Upper lobe of left lung (tissue), 6 donors: ENCODE data around the gene SKOR2. TPM values are rescaled to one million over a fixed set of nuclear protein-coding genes. Genes with fewer than 3 reads are reported as not detected.
"Not testable (repeated sequence)": the region's sequence is repeated elsewhere in the genome, so short reads cannot be mapped to it uniquely, and the experiment has no call there.

ENCODE experiments used
- ATAC-seq, 2 donors: fragments of 200-7000 bp; cut with Tn5 transposase; one replicate each; pipeline ENCODE4 v1.9.1; 2022; ENCODE audit warnings: mild to moderate bottlenecking in 2 of 2, moderate library complexity in 2 of 2; ENCODE audit not compliant: low FRiP score in 2 of 2
- DNase-seq, 2 donors: peaks; one replicate each; pipeline ENCODE4 v3.0.0-alpha.2; 2019 to 2020
- H3K27ac ChIP-seq, 4 donors: fragments of 200-600 bp; sonication (generic); one replicate each; pipeline ENCODE4 v1.5.1; 2016 to 2019
- H3K27me3 ChIP-seq, 4 donors: fragments of 200-600 bp; sonication (generic); one replicate each; pipeline ENCODE4 v1.5.1; 2017 to 2019
- H3K36me3 ChIP-seq, 4 donors: fragments of 200-600 bp; sonication (generic); one replicate each; pipeline ENCODE4 v1.5.1; 2016 to 2019
- H3K4me1 ChIP-seq, 4 donors: fragments of 200-600 bp; sonication (generic); one replicate each; pipeline ENCODE4 v1.5.1; 2018 to 2019
- H3K4me3 ChIP-seq, 4 donors: fragments of 200-600 bp; sonication (generic); one replicate each; pipeline ENCODE4 v1.5.1; 2017 to 2019; ENCODE audit warnings: mild to moderate bottlenecking in 2 of 4, moderate library complexity in 1 of 4
- H3K9me3 ChIP-seq, 4 donors: fragments of 200-600 bp; sonication (generic); one replicate each; pipeline ENCODE4 v1.5.1; 2018 to 2019
- CTCF ChIP-seq, 6 experiments: fragments of 450-650 bp in 4 of 6; fragments of 200-600 bp in 2 of 6; sonication (generic) in 2 of 6; IDR thresholded peaks; one replicate each; pipeline ENCODE4 v1.5.1; 2016 to 2019; ENCODE audit warnings: antibody characterized with exemption in 6 of 6
- EP300 ChIP-seq, 4 donors: sonication (generic); formaldehyde crosslinking; IDR thresholded peaks; one replicate each; pipeline ENCODE4 v1.5.1; 2017; ENCODE audit warnings: antibody characterized with exemption in 4 of 4, control low read depth in 2 of 4
- POLR2A ChIP-seq, 4 donors: fragments of 450-650 bp; IDR thresholded peaks; one replicate each; pipeline ENCODE4 v1.5.1; 2016 to 2017; ENCODE audit warnings: antibody characterized with exemption in 4 of 4, mild to moderate bottlenecking in 2 of 4
- POLR2AphosphoS5 ChIP-seq, 2 donors: sonication (generic); formaldehyde crosslinking; IDR thresholded peaks; one replicate each; pipeline ENCODE4 v1.5.1; 2017; ENCODE audit warnings: antibody characterized with exemption in 2 of 2
- WGBS, 2 donors: methylation state at CpG; one replicate each; pipeline ENCODE4 v1.1.5; 2017 to 2018; 5-methylcytosine and 5-hydroxymethylcytosine counted together
- total RNA-seq, 6 donors: library from RNA; depleted of rRNA in 4 of 6; stranded (reverse); fragments of >200 nt in 4 of 6; gene quantifications; one replicate each; pipeline versions ENCODE4 v1.1.0 to v1.2.1, GENCODE V29; 2016 to 2021
- donor health status: DM: no; HTN: no; CAD: no; lungs with moderate emphysema.
- donor health status: DM: no; HTN: yes; CAD: no; lungs with severe emphysema.

Gene SKOR2
- total RNA-seq, 6 donors from 2014 or later: not detected

- WGBS, 2 donors: 82 to 91% methylated on average over 7 of the region's 7 CpGs
Measured at GRCh38 chr18:47187721-47188120, 63.7 kb downstream of the SKOR2 start.

GRCh38 chr18:47184419-47185050 is 66.9 kb downstream of the SKOR2 start:
- no peaks in the 10 kb centered on the region for H3K9me3 ChIP-seq
- no peak overlapping the region for H3K27ac ChIP-seq
- H3K27me3 ChIP-seq: no peaks in the 10 kb centered on the region
- TF ChIP-seq POLR2AphosphoS5 (IDR thresholded peaks at IDR 0.05): no peak
- TF ChIP-seq CTCF (IDR thresholded peaks at IDR 0.05): no peak
- TF ChIP-seq POLR2A (IDR thresholded peaks at IDR 0.05): no peak
- no peak for TF ChIP-seq EP300 (IDR thresholded peaks at IDR 0.05)
- 66 to 85% methylated on average over 5 of the region's 5 CpGs for WGBS, 2 donors
- DNase-seq (peak in 1 of 2 donors; percentile 48), ATAC-seq (peak; percentile 40 to 61)
- no peak overlapping the region for H3K4me3 ChIP-seq
- H3K4me1 ChIP-seq: no peaks in the 10 kb centered on the region
- H3K36me3 ChIP-seq: no peaks in the 10 kb centered on the region

More at GRCh38 chr18:47187721-47188120, 63.7 kb downstream of the SKOR2 start:
- TF ChIP-seq EP300 (IDR thresholded peaks at IDR 0.05) (no peak), CTCF (IDR thresholded peaks at IDR 0.05) (no peak)
- H3K4me1 ChIP-seq: no peaks in the 10 kb centered on the region
- H3K9me3 ChIP-seq: no peaks in the 10 kb centered on the region
- no peaks in the 10 kb centered on the region for H3K27me3 ChIP-seq
- H3K4me3 ChIP-seq: no peak overlapping the region
- no peak overlapping the region for H3K27ac ChIP-seq
- DNase-seq: no peak
- no peaks in the 10 kb centered on the region for H3K36me3 ChIP-seq
- no peak for ATAC-seq

GRCh38 chr18:47182156-47182555 is 69.3 kb downstream of the SKOR2 start:
- H3K36me3 ChIP-seq, H3K27ac ChIP-seq, H3K4me1 ChIP-seq, H3K4me3 ChIP-seq, H3K27me3 ChIP-seq, H3K9me3 ChIP-seq, ATAC-seq: not testable (repeated sequence)
- 74 to 87% methylated on average over 4 to 5 of the region's 5 CpGs for WGBS, 2 donors
- DNase-seq: peak in 1 of 2 donors; percentile 2

- ATAC-seq: no peak
- H3K9me3 ChIP-seq: no peaks in the 10 kb centered on the region
- TF ChIP-seq EP300 (IDR thresholded peaks at IDR 0.05): no peak
- no peaks in the 10 kb centered on the region for H3K27me3 ChIP-seq
- no peak overlapping the region for H3K27ac ChIP-seq
- peaks cover 0 to 7% (median 0%) of the 10 kb centered on the region in 4 donors for H3K4me1 ChIP-seq
- no peak overlapping the region for H3K4me3 ChIP-seq
- no peaks in the 10 kb centered on the region for H3K36me3 ChIP-seq
- DNase-seq: no peak
- WGBS, 2 donors: 78 to 83% methylated on average over 3 of the region's 3 CpGs
Measured at GRCh38 chr18:47180765-47181164, 70.7 kb downstream of the SKOR2 start.

- Histone ChIP-seq H3K4me1 (peaks cover 3 to 16% (median 8%) of the 10 kb centered on the region in 4 donors), H3K27ac (no peak overlapping the region), H3K36me3 (no peaks in the 10 kb centered on the region), H3K4me3 (no peak overlapping the region), H3K9me3 (no peaks in the 10 kb centered on the region), H3K27me3 (no peaks in the 10 kb centered on the region)
- no peak for TF ChIP-seq POLR2AphosphoS5 (IDR thresholded peaks at IDR 0.05)
- no peak for TF ChIP-seq CTCF (IDR thresholded peaks at IDR 0.05)
- TF ChIP-seq EP300 (IDR thresholded peaks at IDR 0.05): no peak
- TF ChIP-seq POLR2A (IDR thresholded peaks at IDR 0.05): no peak
- no peak for DNase-seq
- ATAC-seq: no peak
- WGBS, 2 donors: 66 to 71% methylated on average over 4 of the region's 4 CpGs
Measured at GRCh38 chr18:47179520-47179919, 71.9 kb downstream of the SKOR2 start.

GRCh38 chr18:47175898-47176575 is 75.4 kb downstream of the SKOR2 start, which contains the start of gene IER3IP1:
Gene IER3IP1, minus strand, starts transcription at chr18:47176364. Its CDS starts 87 bp downstream, at chr18:47176277.
- Histone ChIP-seq H3K36me3 (no peaks in the 10 kb centered on the region), H3K4me1 (peaks cover 16 to 25% (median 18%) of the 10 kb centered on the region in 4 donors), H3K4me3 (peak within 1 kb of the TSS; percentile 67 to 91 (median 80)), H3K27me3 (no peaks in the 10 kb centered on the region), H3K27ac (peak within 1 kb of the TSS; percentile 84 to 89 (median 84)), H3K9me3 (no peaks in the 10 kb centered on the region)
- 1 to 2% methylated on average over 20 to 31 of the region's 48 CpGs for WGBS, 2 donors
- TF ChIP-seq CTCF (IDR thresholded peaks at IDR 0.05) (peak in 4 of 6 experiments; percentile 14 to 41 (median 25)), EP300 (IDR thresholded peaks at IDR 0.05) (no peak), POLR2A (IDR thresholded peaks at IDR 0.05) (peak in 3 of 4 donors; percentile 55 to 76 (median 66)), POLR2AphosphoS5 (IDR thresholded peaks at IDR 0.05) (peak; percentile 86 to 88)
- DNase-seq (peak; percentile 88 to 93), ATAC-seq (peak; percentile 96 to 99)
